PFSK-1 (cell line): ENCODE measurements around the gene PGAP3.

Source experiments
- FOXP2 ChIP-seq: optimal IDR thresholded peaks from 2 replicates; pipeline ENCODE3; 2011; ENCODE audit warnings: borderline replicate concordance, control low read depth, inconsistent platforms; ENCODE audit not compliant: insufficient read depth; ENCODE audit errors: extremely low read length, extremely low read depth
- POLR2AphosphoS5 ChIP-seq: IDR thresholded peaks from 2 replicates; pipeline ENCODE4 v1.6.1; 2012; ENCODE audit warnings: low read depth, mild to moderate bottlenecking, control low read depth, low read length, moderate library complexity
- SIN3A ChIP-seq: IDR thresholded peaks from 2 replicates; pipeline ENCODE4 v1.6.1; 2012; ENCODE audit warnings: mild to moderate bottlenecking, low read length, moderate library complexity, borderline replicate concordance; ENCODE audit not compliant: insufficient read depth
- TAF1 ChIP-seq: IDR thresholded peaks from 2 replicates; pipeline ENCODE4 v1.6.1; 2012; ENCODE audit warnings: low read length, control low read depth, borderline replicate concordance; ENCODE audit not compliant: insufficient read depth
- TF ChIP-seq, protein P1 (sequence below), 2 experiments: IDR thresholded peaks; 2 replicates each; pipeline versions ENCODE4 v1.6.1 to v1.8.0; 2011 to 2012; ENCODE audit warnings: low read depth in 2 of 2, low read length in 2 of 2, control low read depth in 1 of 2, inconsistent platforms in 1 of 2, mild to moderate bottlenecking in 1 of 2, moderate library complexity in 1 of 2; ENCODE audit not compliant: insufficient read depth in 1 of 2

Gene PGAP3

DNA sequence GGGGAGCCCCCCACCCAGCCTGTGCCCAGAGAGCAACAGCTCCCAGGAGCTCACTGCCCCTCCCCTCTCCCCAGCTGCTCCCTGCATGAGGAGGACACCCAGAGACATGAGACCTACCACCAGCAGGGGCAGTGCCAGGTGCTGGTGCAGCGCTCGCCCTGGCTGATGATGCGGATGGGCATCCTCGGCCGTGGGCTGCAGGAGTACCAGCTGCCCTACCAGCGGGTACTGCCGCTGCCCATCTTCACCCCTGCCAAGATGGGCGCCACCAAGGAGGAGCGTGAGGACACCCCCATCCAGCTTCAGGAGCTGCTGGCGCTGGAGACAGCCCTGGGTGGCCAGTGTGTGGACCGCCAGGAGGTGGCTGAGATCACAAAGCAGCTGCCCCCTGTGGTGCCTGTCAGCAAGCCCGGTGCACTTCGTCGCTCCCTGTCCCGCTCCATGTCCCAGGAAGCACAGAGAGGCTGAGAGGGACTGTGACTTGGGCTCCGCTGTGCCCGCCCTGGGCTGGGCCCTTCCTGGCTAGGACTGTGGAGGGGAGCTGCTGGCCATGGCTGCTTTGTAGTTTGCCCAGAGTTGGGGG, 22.1 kb downstream of the PGAP3 start:
- TF ChIP-seq, protein P1, sequence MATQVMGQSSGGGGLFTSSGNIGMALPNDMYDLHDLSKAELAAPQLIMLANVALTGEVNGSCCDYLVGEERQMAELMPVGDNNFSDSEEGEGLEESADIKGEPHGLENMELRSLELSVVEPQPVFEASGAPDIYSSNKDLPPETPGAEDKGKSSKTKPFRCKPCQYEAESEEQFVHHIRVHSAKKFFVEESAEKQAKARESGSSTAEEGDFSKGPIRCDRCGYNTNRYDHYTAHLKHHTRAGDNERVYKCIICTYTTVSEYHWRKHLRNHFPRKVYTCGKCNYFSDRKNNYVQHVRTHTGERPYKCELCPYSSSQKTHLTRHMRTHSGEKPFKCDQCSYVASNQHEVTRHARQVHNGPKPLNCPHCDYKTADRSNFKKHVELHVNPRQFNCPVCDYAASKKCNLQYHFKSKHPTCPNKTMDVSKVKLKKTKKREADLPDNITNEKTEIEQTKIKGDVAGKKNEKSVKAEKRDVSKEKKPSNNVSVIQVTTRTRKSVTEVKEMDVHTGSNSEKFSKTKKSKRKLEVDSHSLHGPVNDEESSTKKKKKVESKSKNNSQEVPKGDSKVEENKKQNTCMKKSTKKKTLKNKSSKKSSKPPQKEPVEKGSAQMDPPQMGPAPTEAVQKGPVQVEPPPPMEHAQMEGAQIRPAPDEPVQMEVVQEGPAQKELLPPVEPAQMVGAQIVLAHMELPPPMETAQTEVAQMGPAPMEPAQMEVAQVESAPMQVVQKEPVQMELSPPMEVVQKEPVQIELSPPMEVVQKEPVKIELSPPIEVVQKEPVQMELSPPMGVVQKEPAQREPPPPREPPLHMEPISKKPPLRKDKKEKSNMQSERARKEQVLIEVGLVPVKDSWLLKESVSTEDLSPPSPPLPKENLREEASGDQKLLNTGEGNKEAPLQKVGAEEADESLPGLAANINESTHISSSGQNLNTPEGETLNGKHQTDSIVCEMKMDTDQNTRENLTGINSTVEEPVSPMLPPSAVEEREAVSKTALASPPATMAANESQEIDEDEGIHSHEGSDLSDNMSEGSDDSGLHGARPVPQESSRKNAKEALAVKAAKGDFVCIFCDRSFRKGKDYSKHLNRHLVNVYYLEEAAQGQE (IDR thresholded peaks at IDR 0.05; ENCODE audit: insufficient read depth in 1 of 2, low read depth in 2 of 2, low read length in 2 of 2), result no peak
- no peak for TF ChIP-seq FOXP2
- TF ChIP-seq POLR2AphosphoS5, result no peak
- no peak for TF ChIP-seq TAF1
- no peak for TF ChIP-seq SIN3A

DNA sequence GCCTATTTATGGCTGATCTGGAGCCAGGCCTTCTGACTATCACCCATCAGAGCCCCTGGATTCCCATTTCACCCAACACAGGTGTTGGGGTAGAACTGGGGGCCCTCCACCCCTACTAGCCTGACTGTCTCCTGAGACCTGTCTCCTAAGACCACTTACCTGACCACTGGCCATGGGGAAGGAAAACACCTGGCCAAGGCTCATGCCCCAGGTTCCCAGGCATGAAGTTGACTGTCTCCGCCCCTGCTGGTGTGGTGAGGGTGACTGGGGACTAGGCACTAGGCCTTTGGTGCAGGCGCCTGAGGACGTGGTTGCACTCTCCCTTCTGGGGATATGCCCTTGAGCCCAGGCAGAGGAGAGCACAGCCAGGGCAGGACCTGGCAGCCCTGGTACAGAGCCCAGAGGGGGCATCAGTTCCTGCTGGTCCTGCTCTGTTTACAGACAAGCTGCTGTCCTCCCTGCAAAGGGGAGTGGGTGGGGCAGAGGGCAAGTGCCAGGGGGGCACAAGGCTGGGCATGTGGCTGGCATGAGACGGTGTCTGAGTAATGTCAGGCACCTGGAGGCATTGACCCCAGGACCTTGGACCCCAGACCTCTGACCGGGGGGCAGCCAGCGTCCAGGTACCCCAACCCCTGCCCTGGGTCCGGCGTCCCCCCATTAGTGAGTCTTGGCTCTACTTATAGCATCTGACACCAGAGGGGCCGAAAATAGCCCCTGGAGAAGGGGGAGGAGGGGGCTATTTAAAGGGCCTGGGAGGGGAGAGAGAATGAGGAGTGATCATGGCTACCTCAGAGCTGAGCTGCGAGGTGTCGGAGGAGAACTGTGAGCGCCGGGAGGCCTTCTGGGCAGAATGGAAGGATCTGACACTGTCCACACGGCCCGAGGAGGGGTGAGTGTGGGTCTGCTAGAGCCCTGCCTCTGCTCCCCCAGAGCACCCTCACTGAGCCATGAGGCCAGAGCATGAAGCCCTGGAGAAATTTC, 23.0 kb downstream of the PGAP3 start, which contains the start of gene TCAP:
Gene TCAP (plus strand): TSS at position 769 of the 981 bp plus-strand sequence. CDS start 11 bp downstream, at position 780.
- TF ChIP-seq, protein P1 (IDR thresholded peaks at IDR 0.05; ENCODE audit: insufficient read depth in 1 of 2, low read depth in 2 of 2, low read length in 2 of 2), result no peak
- TF ChIP-seq POLR2AphosphoS5 (no peak), FOXP2 (no peak), TAF1 (no peak), SIN3A (no peak)

DNA sequence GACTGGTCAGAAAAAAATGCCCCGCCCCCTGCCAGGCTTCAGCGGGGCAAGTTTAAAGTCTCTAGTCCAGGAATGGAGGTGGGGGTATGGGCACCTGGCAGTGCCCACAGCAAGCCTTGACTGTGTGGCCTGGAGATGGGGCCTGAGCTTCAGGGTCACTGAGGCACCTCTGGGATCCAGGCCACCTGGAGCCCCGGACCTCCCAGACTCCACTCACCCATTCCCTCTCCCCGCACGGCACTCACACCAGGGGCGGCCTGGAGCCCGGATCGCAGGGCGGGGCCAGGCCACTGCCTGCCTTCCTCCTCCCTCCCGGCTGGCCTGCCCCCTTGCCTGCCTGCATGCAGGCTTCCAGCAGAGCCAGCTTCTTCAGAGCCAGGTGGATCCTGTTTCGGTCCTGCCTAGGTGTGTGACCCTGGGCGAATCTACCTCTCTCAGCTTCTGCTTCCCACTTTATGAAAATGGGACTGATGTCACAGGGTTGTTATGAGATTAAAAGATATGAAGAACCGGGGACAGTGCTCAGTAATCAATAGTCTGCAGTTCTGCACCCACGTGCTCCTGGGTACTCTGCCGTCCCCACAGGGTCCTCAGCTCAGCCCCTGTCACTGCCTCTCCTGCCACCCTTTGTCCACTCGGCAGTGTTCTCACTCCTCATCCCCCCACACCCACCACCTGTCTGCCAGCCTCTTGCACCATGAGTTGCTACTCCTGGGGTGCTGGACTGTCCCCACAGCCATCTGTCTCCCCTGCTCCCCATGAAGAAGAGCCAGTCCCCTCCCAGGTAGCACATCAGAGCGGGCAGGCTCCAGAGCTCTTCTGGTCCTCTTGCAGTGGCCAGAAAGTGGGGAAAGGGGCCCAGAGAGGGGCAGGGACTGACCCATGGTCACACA, 23.9 kb downstream of the PGAP3 start:
- TF ChIP-seq TAF1 (no peak), SIN3A (no peak), FOXP2 (no peak), POLR2AphosphoS5 (no peak)
- TF ChIP-seq, protein P1 (IDR thresholded peaks at IDR 0.05; ENCODE audit: insufficient read depth in 1 of 2, low read depth in 2 of 2, low read length in 2 of 2), result no peak

DNA sequence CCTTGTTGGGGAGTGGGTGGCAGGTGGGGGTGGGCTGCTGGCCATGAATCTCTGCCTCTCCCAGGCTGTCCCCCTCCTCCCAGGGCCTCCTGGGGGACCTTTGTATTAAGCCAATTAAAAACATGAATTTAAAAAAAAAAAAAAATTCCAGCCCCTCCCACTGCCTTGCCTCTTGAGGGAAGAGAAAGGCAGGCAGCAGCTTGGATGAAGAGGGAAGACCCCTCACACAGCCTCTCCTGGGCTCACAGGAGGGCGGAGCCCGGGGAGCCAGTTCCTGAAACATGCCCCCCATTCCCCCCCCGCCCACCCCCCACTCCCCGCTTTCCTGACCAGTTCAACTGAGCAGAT, 24.5 kb downstream of the PGAP3 start:
- TF ChIP-seq, protein P1 (IDR thresholded peaks at IDR 0.05; ENCODE audit: insufficient read depth in 1 of 2, low read depth in 2 of 2, low read length in 2 of 2), result no peak
- TF ChIP-seq SIN3A, result no peak
- TF ChIP-seq TAF1, result no peak
